SK-N-DZ (cell line): ENCODE measurements around the gene ZNF436.
"Not testable (repeated sequence)": the region's sequence is repeated elsewhere in the genome, so short reads cannot be mapped to it uniquely, and the experiment has no call there.

ENCODE experiments used
- DNase-seq: peaks from one replicate; pipeline ENCODE4 v3.0.0-alpha.2; 2015; ENCODE audit warnings: low spot score

The ZNF436 gene

GRCh38 chr1:23392125-23392855 lies 22.7 kb upstream of the ZNF436 start:
- peak; percentile 29 for DNase-seq

DNA sequence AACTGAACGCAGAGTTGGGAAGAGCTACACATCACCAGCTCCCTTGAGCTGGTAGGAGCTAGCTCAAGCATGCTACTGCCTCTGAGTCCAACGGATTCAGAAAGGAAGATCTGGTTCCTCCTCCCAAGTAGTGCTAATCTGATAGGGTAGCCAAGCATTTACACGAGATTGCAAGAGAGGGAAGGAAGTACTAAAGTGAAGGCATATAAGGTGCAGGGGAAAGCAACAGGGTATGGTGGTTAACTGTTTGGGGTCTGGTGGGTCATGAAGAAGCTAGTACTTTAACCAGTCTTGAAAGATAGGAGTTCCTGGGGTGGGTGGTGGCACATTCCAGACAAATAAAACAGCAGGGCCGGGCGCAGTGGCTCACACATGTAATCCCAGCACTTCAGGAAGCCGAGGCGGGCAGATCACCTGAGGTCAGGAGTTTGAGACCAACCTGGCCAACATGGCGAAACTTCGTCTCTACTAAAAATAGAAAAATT lies 20.2 kb upstream of the ZNF436 start:
- DNase-seq, result no peak

- DNase-seq, result no peak
These were observed 17.9 kb upstream of the ZNF436 start for GRCh38 chr1:23387494-23387893.

DNA sequence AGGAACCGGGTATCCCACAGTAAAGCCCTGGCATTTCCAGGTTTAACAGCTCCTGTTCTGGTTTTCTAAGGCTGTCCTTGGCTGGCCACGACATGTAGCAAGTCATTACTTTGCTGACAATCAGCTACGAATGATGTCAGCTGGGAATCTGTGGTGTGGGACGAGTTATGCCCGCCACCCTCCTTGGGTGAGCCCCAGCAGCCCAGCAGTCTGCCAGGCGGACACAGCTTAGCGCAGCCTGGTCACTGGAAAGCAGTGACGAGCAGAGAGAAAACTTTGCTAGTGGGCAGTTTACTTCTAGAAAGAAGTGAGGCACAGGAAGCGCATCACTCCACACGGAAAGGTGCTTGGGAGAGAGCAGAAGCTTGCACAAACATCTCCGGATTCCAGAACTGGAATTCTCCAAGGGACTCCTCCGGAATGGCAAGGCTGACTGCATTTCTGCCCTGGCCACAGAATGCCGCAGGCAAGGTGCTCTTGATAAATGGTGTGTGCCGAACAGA lies 15.5 kb upstream of the ZNF436 start:
- no peak for DNase-seq

- no peak for DNase-seq
These were observed 14.8 kb upstream of the ZNF436 start for GRCh38 chr1:23384312-23385058.

- no peak for DNase-seq
These were observed 14.1 kb upstream of the ZNF436 start for GRCh38 chr1:23383577-23384311.

DNA sequence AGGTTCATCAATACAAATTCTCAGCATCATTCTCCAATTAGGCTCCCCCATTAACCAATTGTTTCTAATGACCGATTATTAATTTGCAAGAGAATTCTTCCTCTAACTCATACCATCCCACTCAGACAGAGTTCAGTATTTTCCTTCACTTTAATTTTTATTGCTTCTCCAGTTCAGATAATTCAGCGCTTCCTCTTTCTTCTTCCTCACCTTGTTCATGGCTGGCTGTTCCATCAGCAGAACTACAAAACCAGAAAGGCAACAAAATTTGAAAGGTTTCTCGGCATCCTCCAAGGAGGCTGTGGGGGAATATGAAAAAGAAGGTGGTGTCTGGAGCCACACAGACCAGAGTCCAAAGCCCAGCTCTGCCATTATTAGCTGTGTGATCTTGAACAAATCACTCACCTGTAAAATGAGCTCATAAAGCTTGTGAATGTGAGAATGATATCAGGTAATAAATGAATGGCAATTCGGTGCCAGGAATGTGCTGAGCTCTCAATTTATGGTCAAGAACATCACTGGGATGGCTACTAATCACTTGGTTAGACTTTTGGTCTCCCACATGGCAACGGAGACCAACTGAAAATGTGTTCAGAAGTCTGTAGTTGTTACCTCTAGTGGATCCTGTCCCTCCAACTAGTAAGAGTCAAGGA lies 11.7 kb upstream of the ZNF436 start:
- DNase-seq, result no peak

DNA sequence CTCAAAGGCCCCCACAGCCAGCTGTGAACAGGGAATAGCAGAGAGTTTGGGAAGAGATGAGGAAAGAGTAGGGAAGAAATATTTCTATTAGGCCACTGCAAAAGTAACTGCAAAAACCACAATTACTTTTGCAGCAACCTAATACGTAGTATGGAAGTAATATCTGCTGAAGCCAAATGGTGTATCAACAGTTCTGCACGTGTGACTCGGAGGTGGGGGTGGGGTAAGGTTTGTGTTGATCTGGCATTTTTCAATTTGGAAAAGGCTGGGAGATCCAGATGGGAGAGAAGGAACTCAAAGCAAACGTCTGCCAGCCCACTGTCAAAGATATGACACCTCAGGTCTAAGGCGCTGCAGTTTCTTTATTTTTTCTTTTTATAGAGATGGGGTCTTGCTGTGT lies 11.1 kb upstream of the ZNF436 start:
- DNase-seq, result no peak

GRCh38 chr1:23380236-23380635 lies 10.6 kb upstream of the ZNF436 start:
- not testable (repeated sequence) for DNase-seq

DNA sequence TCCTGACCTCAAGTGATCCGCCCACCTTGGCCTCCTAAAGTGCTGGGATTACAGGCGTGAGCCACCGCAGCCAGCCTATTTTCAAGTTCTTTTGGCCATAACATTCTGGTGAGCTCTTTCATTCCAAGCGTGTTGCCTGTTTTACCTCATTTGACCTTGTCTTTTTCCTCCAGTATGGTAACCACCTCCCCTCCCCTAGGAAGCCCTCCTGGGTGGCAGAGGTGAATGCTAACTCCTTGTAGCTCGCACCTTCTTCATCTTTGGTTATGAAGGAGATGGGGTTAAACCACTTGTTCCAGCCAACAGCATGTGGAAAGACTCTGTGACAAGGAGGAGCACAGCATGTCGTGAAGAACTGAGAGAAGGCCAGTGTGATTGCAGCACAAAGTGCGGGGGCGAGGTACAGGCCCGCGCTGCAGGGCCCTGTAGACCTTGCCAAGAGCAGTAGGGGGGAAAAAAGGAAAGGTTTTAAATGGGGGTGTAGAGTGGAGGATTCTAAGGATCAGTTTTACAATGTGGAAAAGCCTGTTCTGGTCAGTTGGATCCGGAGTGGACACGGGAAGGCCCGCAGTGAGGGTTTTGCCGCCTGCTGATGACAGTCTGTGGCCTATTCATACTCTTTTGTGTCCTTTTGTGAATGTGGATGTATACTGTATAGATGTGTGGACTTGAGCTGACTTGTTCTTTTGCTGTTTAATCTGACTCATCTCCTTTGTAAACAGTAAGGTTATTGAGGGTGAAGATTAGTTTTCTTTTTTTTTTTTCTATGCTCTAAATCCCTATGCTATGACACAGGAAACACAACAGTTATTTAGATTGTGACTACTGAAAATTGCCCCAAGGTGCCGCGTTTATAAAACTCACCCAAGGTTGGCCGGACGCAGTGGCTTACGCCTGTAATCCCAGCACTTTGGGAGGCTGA lies 7.5 kb upstream of the ZNF436 start:
- DNase-seq, result no peak

- DNase-seq, result not testable (repeated sequence)
These were observed 4.6 kb upstream of the ZNF436 start for GRCh38 chr1:23374079-23374735.

DNA sequence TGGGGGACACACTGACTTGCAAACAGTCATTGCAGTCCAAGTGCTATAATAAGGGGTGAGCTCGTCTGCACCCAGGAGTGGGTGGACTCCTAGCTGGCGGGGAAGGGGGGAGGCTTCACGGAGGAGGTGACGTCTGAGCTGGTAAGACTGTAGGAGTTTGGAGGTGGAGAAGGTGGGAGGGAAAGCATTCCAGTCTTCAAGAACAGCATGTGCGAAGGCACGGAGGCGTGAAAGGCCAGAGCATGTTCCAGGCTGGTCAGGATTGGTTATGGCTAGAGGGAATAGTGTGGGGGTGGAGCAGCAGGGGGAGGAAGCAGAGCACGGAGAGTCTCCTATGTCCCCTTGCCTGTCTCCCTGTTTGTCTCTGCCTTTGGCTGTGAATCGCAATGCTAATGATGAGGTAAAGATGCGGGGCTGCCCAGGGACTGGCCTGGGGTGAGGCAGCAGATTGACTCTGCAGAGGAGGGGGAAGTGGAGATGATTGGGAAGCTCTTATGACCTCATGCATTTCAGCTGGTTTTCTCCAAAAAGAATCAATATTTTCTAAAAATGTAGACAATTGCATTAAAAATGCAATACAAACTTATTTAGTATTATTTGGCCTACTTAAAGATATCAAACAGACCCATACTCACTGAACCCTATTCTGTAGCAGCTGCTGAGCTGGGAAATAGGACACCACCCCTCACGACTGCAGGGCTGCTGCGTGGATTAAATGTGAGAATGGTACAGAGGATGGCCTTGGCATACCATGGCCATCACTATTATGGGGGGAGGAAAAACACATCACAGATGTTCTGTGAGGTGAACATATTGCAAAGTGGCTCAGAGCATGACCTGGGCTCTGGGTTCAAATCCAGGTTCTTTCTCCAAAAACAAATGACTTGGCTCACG lies 2.6 kb upstream of the ZNF436 start:
- DNase-seq, result no peak

- DNase-seq, result peak; percentile 59
These were observed 1.3 kb upstream of the ZNF436 start for GRCh38 chr1:23370709-23371584.

DNA sequence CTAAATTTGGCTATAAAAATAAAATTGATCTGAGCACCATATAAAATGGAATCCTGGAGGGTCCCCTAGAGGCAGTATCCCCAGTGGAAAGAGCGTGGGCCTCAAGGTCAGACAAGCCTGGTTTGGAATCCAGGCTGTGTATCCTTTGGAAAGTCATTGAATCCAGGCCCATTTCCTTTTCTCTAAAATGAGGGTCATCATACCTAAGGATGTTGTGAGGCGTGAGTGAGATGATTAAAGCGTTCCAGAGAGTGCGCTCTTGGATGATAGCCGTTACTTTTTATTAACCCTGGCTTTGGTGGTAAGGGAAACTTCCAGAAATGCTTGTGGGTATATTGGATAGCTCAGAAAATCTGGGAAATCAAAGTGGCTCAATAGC lies 683 bp upstream of the ZNF436 start:
- no peak for DNase-seq

- DNase-seq, result peak; percentile 93
These were observed 888 bp downstream of the ZNF436 start for GRCh38 chr1:23368562-23369334.

DNA sequence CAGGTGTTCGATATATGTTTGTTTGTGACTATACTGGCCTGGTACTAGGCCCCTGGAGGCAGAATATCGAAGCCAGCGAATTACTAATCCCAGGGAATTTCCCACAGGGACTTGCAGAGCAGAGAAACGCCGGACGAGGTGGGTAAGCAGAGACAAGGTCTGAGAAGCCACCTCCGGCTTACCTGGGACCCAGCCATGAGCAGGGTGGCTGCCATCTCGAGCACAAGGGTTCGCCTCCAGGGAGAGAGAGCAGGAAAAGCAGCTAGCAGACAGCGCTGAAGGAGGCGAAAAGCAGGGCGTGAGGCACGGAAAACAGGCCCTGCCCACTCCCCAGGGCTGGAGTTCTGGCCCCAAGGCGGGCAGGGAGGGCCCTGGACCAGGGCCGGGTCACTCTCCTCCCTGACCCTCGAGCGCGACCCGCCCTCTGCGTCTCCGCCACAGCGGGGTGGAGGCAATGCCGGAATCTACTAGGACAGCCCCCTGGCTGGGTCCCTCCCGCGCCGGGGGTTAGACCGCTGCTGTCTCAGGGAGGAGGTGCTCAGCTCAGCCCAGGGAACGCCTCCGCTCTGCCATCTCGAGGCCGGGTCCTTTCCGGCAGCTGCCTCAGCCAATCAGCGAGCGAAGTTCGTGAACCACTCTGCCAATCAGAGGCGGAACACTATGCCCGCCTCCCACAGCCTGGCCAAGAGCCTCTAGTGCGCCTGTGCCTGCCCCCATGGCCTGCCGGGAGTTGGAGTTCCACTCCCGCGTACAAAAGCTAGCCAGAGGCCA lies 1.7 kb downstream of the ZNF436 start:
- DNase-seq, result peak; percentile 99
